Suprapubic skin (tissue), 4 donors: ENCODE data around the gene TTLL7. TPM values are rescaled to one million over a fixed set of nuclear protein-coding genes. Genes with fewer than 3 reads are reported as not detected.

Experiments used
- DNase-seq, 2 donors: peaks; one replicate each; pipeline ENCODE4 v3.0.0-alpha.2; 2019; ENCODE audit warnings: low spot score in 2 of 2
- H3K27ac ChIP-seq: fragments of 200-600 bp; sonication (generic); one replicate; pipeline ENCODE4 v1.5.1; 2019
- H3K27me3 ChIP-seq: fragments of 200-600 bp; sonication (generic); one replicate; pipeline ENCODE4 v1.5.1; 2019
- H3K36me3 ChIP-seq: fragments of 200-600 bp; sonication (generic); one replicate; pipeline ENCODE4 v1.5.1; 2019
- H3K4me1 ChIP-seq: fragments of 200-600 bp; sonication (generic); one replicate; pipeline ENCODE4 v1.5.1; 2019
- H3K4me3 ChIP-seq: fragments of 200-600 bp; sonication (generic); one replicate; pipeline ENCODE4 v1.5.1; 2019; ENCODE audit warnings: mild to moderate bottlenecking
- H3K9me3 ChIP-seq: fragments of 200-600 bp; sonication (generic); one replicate; pipeline ENCODE4 v1.5.1; 2019
- CTCF ChIP-seq, 2 donors: fragments of 200-600 bp in 1 of 2; fragments of 450-650 bp in 1 of 2; sonication (generic) in 1 of 2; IDR thresholded peaks; one replicate each; pipeline ENCODE4 v1.5.1; 2016 to 2019; ENCODE audit warnings: antibody characterized with exemption in 2 of 2, mild to moderate bottlenecking in 1 of 2, moderate library complexity in 1 of 2
- EP300 ChIP-seq: sonication (generic); formaldehyde crosslinking; IDR thresholded peaks from one replicate; pipeline ENCODE4 v1.6.1; 2017; ENCODE audit warnings: antibody characterized with exemption
- POLR2A ChIP-seq, 2 donors: fragments of 450-650 bp; IDR thresholded peaks; one replicate each; pipeline ENCODE4 v1.6.1; 2017; ENCODE audit warnings: antibody characterized with exemption in 2 of 2, mild to moderate bottlenecking in 2 of 2, moderate library complexity in 2 of 2
- POLR2AphosphoS5 ChIP-seq, 3 donors: sonication (generic); formaldehyde crosslinking; IDR thresholded peaks; one replicate each; pipeline ENCODE4 v1.6.1; 2017; ENCODE audit warnings: antibody characterized with exemption in 3 of 3
- WGBS: methylation state at CpG from one replicate; pipeline ENCODE4 v1.1.5; 2018; 5-methylcytosine and 5-hydroxymethylcytosine counted together
- total RNA-seq, 4 donors: library from RNA; depleted of rRNA; stranded (reverse); fragments of >200 nt; gene quantifications; one replicate each; pipeline ENCODE4 v1.1.0, GENCODE V29; 2016

TTLL7 gene
- total RNA-seq, 4 donors from 2014 or later = 1.5 to 3.1 (median 2.3) TPM

GRCh38 chr1:83857103-83857502 lies 141.8 kb downstream of the TTLL7 start:
- Histone ChIP-seq H3K36me3 (no peaks in the 10 kb centered on the region), H3K27ac (no peak overlapping the region), H3K4me3 (no peak overlapping the region), H3K4me1 (peaks cover 15% of the 10 kb centered on the region), H3K9me3 (no peaks in the 10 kb centered on the region), H3K27me3 (no peaks in the 10 kb centered on the region)
- TF ChIP-seq POLR2A (IDR thresholded peaks at IDR 0.05) = no peak
- TF ChIP-seq CTCF (IDR thresholded peaks at IDR 0.05) = peak in 1 of 2 donors; percentile 19
- no peak for DNase-seq
- WGBS = 62% methylated on average over 1 of the region's 1 CpG

- no peak for DNase-seq
- WGBS = 85% methylated on average over 2 of the region's 2 CpGs
- no peak for TF ChIP-seq POLR2A (IDR thresholded peaks at IDR 0.05)
- TF ChIP-seq POLR2AphosphoS5 (IDR thresholded peaks at IDR 0.05) = no peak
- TF ChIP-seq EP300 = no peak
- TF ChIP-seq CTCF (IDR thresholded peaks at IDR 0.05) = no peak
- Histone ChIP-seq H3K27ac (no peak overlapping the region), H3K27me3 (no peaks in the 10 kb centered on the region), H3K9me3 (no peaks in the 10 kb centered on the region), H3K4me3 (no peak overlapping the region), H3K4me1 (peaks cover 15% of the 10 kb centered on the region), H3K36me3 (no peaks in the 10 kb centered on the region)
These were observed 142.6 kb downstream of the TTLL7 start for GRCh38 chr1:83856381-83856780.

DNA sequence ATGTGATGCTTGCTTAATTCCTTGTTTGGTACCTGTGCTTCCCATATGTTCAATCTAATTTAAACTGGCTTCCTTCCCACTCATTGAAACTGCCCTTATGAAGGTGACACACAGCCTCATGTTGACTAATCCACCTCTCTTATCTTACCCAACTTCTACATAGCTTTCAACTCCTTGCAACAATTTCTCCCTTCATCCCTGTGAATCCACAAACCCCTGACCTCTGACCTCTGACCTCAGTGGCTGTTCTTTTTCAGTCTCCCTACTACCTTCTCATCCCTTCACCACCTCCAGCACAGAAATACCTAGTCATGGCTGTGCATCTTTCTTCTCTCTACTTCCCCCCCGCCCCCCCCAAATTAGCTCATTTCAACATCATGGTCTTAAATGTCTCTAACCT lies 144.5 kb downstream of the TTLL7 start:
- Histone ChIP-seq H3K27ac (no peak overlapping the region), H3K36me3 (no peaks in the 10 kb centered on the region), H3K27me3 (no peaks in the 10 kb centered on the region), H3K4me1 (peaks cover 6% of the 10 kb centered on the region), H3K9me3 (no peaks in the 10 kb centered on the region), H3K4me3 (no peak overlapping the region)
- no peak for TF ChIP-seq POLR2AphosphoS5 (IDR thresholded peaks at IDR 0.05)
- TF ChIP-seq POLR2A (IDR thresholded peaks at IDR 0.05) = no peak
- no peak for TF ChIP-seq CTCF (IDR thresholded peaks at IDR 0.05)
- no peak for TF ChIP-seq EP300
- 100% methylated on average over 1 of the region's 1 CpG for WGBS
- no peak for DNase-seq

GRCh38 chr1:83850834-83851233 lies 148.1 kb downstream of the TTLL7 start:
- 95% methylated on average over 3 of the region's 3 CpGs for WGBS
- Histone ChIP-seq H3K4me3 (no peak overlapping the region), H3K36me3 (no peaks in the 10 kb centered on the region), H3K4me1 (peaks cover under 1% of the 10 kb centered on the region), H3K27ac (no peak overlapping the region), H3K27me3 (no peaks in the 10 kb centered on the region), H3K9me3 (no peaks in the 10 kb centered on the region)
- no peak for TF ChIP-seq POLR2A (IDR thresholded peaks at IDR 0.05)
- TF ChIP-seq POLR2AphosphoS5 (IDR thresholded peaks at IDR 0.05) = no peak
- no peak for DNase-seq

- peaks cover 5% of the 10 kb centered on the region for H3K4me1 ChIP-seq
- H3K27ac ChIP-seq = no peak overlapping the region
- no peak for TF ChIP-seq CTCF (IDR thresholded peaks at IDR 0.05)
- TF ChIP-seq EP300 = no peak
- no peak for TF ChIP-seq POLR2A (IDR thresholded peaks at IDR 0.05)
- TF ChIP-seq POLR2AphosphoS5 (IDR thresholded peaks at IDR 0.05) = no peak
- no peak overlapping the region for H3K4me3 ChIP-seq
- no peak for DNase-seq
- no peaks in the 10 kb centered on the region for H3K9me3 ChIP-seq
- H3K27me3 ChIP-seq = no peaks in the 10 kb centered on the region
- WGBS = 95% methylated on average over 3 of the region's 3 CpGs
- no peaks in the 10 kb centered on the region for H3K36me3 ChIP-seq
These were observed 149.5 kb downstream of the TTLL7 start for GRCh38 chr1:83849191-83850061.
